Liver (tissue), 3 donors: Measurements from ENCODE around the gene ANKFY1.

ENCODE experiments used
- FOXA1 ChIP-seq: IDR thresholded peaks from 2 replicates; pipeline ENCODE4 v1.6.1; 2016; ENCODE audit warnings: antibody characterized with exemption
- FOXA2 ChIP-seq: IDR thresholded peaks from 2 replicates; pipeline ENCODE4 v1.6.1; 2016; ENCODE audit warnings: antibody characterized with exemption
- GABPA ChIP-seq, 2 donors: IDR thresholded peaks in 1 of 2; conservative IDR thresholded peaks in 1 of 2; 2 replicates each; pipeline ENCODE4 v1.6.1; 2016; ENCODE audit warnings: antibody characterized with exemption in 2 of 2, mild to moderate bottlenecking in 1 of 2, moderate library complexity in 1 of 2
- HNF4G ChIP-seq: IDR thresholded peaks from 2 replicates; pipeline ENCODE4 v1.6.1; 2016; ENCODE audit warnings: antibody characterized with exemption
- JUND ChIP-seq, 2 donors: IDR thresholded peaks; 2 replicates each; pipeline ENCODE4 v1.6.1; 2016; ENCODE audit warnings: antibody characterized with exemption in 2 of 2
- RAD21 ChIP-seq, 2 donors: IDR thresholded peaks; 2 replicates each; pipeline ENCODE4 v1.6.1; 2016; ENCODE audit warnings: antibody characterized with exemption in 2 of 2, mild to moderate bottlenecking in 2 of 2
- RXRA ChIP-seq, 2 donors: IDR thresholded peaks; 2 replicates each; pipeline ENCODE4 v1.6.1; 2017 to 2018; ENCODE audit warnings: antibody characterized with exemption in 2 of 2, mild to moderate bottlenecking in 1 of 2
- SP1 ChIP-seq: IDR thresholded peaks from 2 replicates; pipeline ENCODE4 v1.6.1; 2018; ENCODE audit warnings: antibody characterized with exemption, mild to moderate bottlenecking
- YY1 ChIP-seq: IDR thresholded peaks from 2 replicates; pipeline ENCODE4 v1.6.1; 2016; ENCODE audit warnings: antibody characterized with exemption, mild to moderate bottlenecking
- TF ChIP-seq, protein P1 (sequence below): fragments of 150-350 bp; IDR thresholded peaks from 2 replicates; pipeline ENCODE4 v1.5.1; 2017; ENCODE audit warnings: improper control_type of control experiment, low read depth, low read length; ENCODE audit not compliant: missing input control
- TF ChIP-seq, protein P2 (sequence below): IDR thresholded peaks from 2 replicates; pipeline ENCODE4 v1.6.1; 2016; ENCODE audit warnings: antibody characterized with exemption, mild to moderate bottlenecking
- TF ChIP-seq, protein P3 (sequence below): IDR thresholded peaks from 2 replicates; pipeline ENCODE4 v1.6.1; 2016; ENCODE audit warnings: antibody characterized with exemption
- donor health status: healthy.
- donor health status: healthy.

DNA sequence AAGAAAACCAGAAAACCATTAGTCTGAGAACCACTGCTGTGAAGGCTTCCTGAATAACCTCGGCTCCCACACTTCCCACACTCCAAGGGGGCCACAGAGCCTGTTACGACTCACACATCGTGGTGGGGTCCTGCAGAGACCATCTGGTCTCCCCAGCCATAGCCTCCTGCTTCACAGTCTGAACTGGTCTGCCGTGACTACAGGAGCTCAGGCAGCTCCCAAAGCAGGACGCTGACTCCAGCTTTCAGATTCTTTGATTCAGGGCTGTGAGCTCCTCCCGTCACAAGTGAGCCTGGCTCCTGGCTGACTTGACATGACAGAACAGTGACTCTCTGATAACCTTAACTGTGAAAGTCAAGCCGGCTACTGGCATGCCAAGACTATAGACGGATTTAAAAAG, 83.0 kb downstream of the ANKFY1 start:
- TF ChIP-seq, protein P1, sequence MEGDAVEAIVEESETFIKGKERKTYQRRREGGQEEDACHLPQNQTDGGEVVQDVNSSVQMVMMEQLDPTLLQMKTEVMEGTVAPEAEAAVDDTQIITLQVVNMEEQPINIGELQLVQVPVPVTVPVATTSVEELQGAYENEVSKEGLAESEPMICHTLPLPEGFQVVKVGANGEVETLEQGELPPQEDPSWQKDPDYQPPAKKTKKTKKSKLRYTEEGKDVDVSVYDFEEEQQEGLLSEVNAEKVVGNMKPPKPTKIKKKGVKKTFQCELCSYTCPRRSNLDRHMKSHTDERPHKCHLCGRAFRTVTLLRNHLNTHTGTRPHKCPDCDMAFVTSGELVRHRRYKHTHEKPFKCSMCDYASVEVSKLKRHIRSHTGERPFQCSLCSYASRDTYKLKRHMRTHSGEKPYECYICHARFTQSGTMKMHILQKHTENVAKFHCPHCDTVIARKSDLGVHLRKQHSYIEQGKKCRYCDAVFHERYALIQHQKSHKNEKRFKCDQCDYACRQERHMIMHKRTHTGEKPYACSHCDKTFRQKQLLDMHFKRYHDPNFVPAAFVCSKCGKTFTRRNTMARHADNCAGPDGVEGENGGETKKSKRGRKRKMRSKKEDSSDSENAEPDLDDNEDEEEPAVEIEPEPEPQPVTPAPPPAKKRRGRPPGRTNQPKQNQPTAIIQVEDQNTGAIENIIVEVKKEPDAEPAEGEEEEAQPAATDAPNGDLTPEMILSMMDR = no peak
- no peak for TF ChIP-seq FOXA1
- TF ChIP-seq, protein P2, sequence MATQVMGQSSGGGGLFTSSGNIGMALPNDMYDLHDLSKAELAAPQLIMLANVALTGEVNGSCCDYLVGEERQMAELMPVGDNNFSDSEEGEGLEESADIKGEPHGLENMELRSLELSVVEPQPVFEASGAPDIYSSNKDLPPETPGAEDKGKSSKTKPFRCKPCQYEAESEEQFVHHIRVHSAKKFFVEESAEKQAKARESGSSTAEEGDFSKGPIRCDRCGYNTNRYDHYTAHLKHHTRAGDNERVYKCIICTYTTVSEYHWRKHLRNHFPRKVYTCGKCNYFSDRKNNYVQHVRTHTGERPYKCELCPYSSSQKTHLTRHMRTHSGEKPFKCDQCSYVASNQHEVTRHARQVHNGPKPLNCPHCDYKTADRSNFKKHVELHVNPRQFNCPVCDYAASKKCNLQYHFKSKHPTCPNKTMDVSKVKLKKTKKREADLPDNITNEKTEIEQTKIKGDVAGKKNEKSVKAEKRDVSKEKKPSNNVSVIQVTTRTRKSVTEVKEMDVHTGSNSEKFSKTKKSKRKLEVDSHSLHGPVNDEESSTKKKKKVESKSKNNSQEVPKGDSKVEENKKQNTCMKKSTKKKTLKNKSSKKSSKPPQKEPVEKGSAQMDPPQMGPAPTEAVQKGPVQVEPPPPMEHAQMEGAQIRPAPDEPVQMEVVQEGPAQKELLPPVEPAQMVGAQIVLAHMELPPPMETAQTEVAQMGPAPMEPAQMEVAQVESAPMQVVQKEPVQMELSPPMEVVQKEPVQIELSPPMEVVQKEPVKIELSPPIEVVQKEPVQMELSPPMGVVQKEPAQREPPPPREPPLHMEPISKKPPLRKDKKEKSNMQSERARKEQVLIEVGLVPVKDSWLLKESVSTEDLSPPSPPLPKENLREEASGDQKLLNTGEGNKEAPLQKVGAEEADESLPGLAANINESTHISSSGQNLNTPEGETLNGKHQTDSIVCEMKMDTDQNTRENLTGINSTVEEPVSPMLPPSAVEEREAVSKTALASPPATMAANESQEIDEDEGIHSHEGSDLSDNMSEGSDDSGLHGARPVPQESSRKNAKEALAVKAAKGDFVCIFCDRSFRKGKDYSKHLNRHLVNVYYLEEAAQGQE = no peak
- no peak for TF ChIP-seq HNF4G
- TF ChIP-seq YY1 = no peak
- no peak for TF ChIP-seq SP1
- TF ChIP-seq RXRA (IDR thresholded peaks at IDR 0.05) = no peak
- TF ChIP-seq JUND (IDR thresholded peaks at IDR 0.05) = no peak
- no peak for TF ChIP-seq GABPA (IDR thresholded peaks at IDR 0.05 in 1 of 2, conservative IDR thresholded peaks at IDR 0.05 in 1 of 2)
- TF ChIP-seq, protein P3, sequence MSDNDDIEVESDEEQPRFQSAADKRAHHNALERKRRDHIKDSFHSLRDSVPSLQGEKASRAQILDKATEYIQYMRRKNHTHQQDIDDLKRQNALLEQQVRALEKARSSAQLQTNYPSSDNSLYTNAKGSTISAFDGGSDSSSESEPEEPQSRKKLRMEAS = no peak
- no peak for TF ChIP-seq FOXA2
- TF ChIP-seq RAD21 (IDR thresholded peaks at IDR 0.05) = no peak
